Keratinocyte (primary cell): ENCODE results near the gene PARP16. TPM values are rescaled to one million over a fixed set of nuclear protein-coding genes. Genes with fewer than 3 reads are reported as not detected.

Experiments
- DNase-seq: peaks from one replicate; pipeline ENCODE4 v3.0.0-alpha.2; 2011; ENCODE audit warnings: low read depth, missing footprints, low spot score
- FAIRE-seq: peaks from 2 replicates; lab custom pipeline; 2011; peaks lifted over from hg19 to GRCh38; lab: Jason Lieb, UNC
- H2AFZ ChIP-seq: 2 replicates; pipeline ENCODE4 v1.6.0; 2012; ENCODE audit warnings: low read length, control low read depth, inconsistent platforms; ENCODE audit not compliant: control insufficient read depth
- H3K27ac ChIP-seq: 2 replicates; pipeline ENCODE4 v1.5.1; 2011; ENCODE audit warnings: low read length; ENCODE audit not compliant: control insufficient read depth, insufficient read depth
- H3K27me3 ChIP-seq: 3 replicates; pipeline ENCODE4 v1.6.0; 2011; ENCODE audit warnings: low read length; ENCODE audit not compliant: control insufficient read depth, insufficient read depth; ENCODE audit errors: extremely low read depth
- H3K36me3 ChIP-seq, 2 experiments: 2 replicates in 1 of 2; 3 replicates in 1 of 2; pipeline ENCODE4 v1.5.1; 2011; ENCODE audit warnings: low read length in 2 of 2, mild to moderate bottlenecking in 1 of 2; ENCODE audit not compliant: control insufficient read depth in 2 of 2, insufficient read depth in 2 of 2; ENCODE audit errors: extremely low read depth in 1 of 2
- H3K4me1 ChIP-seq: 3 replicates; pipeline ENCODE4 v1.5.1; 2011; ENCODE audit warnings: low read length; ENCODE audit not compliant: control insufficient read depth, insufficient read depth; ENCODE audit errors: extremely low read depth
- H3K4me2 ChIP-seq: 3 replicates; pipeline ENCODE4 v1.6.0; 2011; ENCODE audit warnings: low read depth, low read length; ENCODE audit not compliant: control insufficient read depth, insufficient read depth; ENCODE audit errors: extremely low read depth
- H3K4me3 ChIP-seq, 3 experiments: fragments of 200-600 bp in 1 of 3; sonication (generic) in 1 of 3; 2 replicates in 2 of 3; 3 replicates in 1 of 3; pipeline ENCODE4 v1.5.1; 2011 to 2016; ENCODE audit warnings: low read length in 3 of 3, mild to moderate bottlenecking in 3 of 3, control low read depth in 2 of 3, inconsistent platforms in 1 of 3, low read depth in 1 of 3, mixed read lengths in 1 of 3, mixed run types in 1 of 3, moderate library complexity in 1 of 3; ENCODE audit not compliant: control insufficient read depth in 2 of 3, insufficient read depth in 2 of 3; ENCODE audit errors: extremely low read depth in 1 of 3
- H3K79me2 ChIP-seq: 2 replicates; pipeline ENCODE4 v1.6.0; 2012; ENCODE audit warnings: low read length; ENCODE audit not compliant: control insufficient read depth, insufficient read depth
- H3K9ac ChIP-seq: 3 replicates; pipeline ENCODE4 v1.6.0; 2011; ENCODE audit warnings: low read length; ENCODE audit not compliant: control insufficient read depth, insufficient read depth; ENCODE audit errors: extremely low read depth
- H3K9me1 ChIP-seq: 3 replicates; pipeline ENCODE4 v1.6.0; 2011; ENCODE audit warnings: low read length; ENCODE audit not compliant: control insufficient read depth, insufficient read depth; ENCODE audit errors: extremely low read depth
- H3K9me3 ChIP-seq: 2 replicates; pipeline ENCODE4 v1.5.1; 2012; ENCODE audit warnings: low read depth, low read length; ENCODE audit not compliant: control insufficient read depth
- H4K20me1 ChIP-seq: 3 replicates; pipeline ENCODE4 v1.6.0; 2011; ENCODE audit warnings: low read length; ENCODE audit not compliant: control insufficient read depth, insufficient read depth; ENCODE audit errors: extremely low read depth
- EZH2 ChIP-seq: IDR thresholded peaks from one replicate; pipeline ENCODE4 v1.6.1; 2012; ENCODE audit warnings: inconsistent platforms, mild to moderate bottlenecking, low read length, moderate library complexity
- dilution Hi-C: fragments of 300-500 bp; cut with MboI; formaldehyde crosslinking; loops from one replicate; pipeline ENCODE4 v1.7.0; 2020; ENCODE audit warnings: low sequenced_read_pairs; ENCODE audit not compliant: extremely low pct_ligation_motif_present
- polyA plus RNA-seq, 5 experiments: library from polyadenylated mRNA; depleted of rRNA in 3 of 5; stranded (reverse) in 3 of 5; stranded (forward) in 1 of 5; unstranded in 1 of 5; fragments of >200 nt; gene quantifications; 1 replicate in 1 of 5; 2 replicates in 3 of 5; 3 replicates in 1 of 5; pipeline versions ENCODE4 v1.2.1 to v1.2.3, GENCODE V29; 2011 to 2012; ENCODE audit warnings: missing spikeins in 2 of 5, low read depth in 1 of 5, low replicate concordance in 1 of 5
- TF ChIP-seq, protein P1 (sequence below), 3 experiments: IDR thresholded peaks in 1 of 3; conservative IDR thresholded peaks in 1 of 3; optimal IDR thresholded peaks in 1 of 3; 2 replicates in 2 of 3; 3 replicates in 1 of 3; pipeline versions ENCODE3 to v1.5.1; 2011; ENCODE audit warnings: low read length in 3 of 3, mild to moderate bottlenecking in 3 of 3, moderate library complexity in 2 of 3, control low read depth in 1 of 3, inconsistent platforms in 1 of 3; ENCODE audit not compliant: insufficient read depth in 2 of 3; ENCODE audit errors: extremely low read depth in 1 of 3

Gene PARP16
- polyA plus RNA-seq, 1 donor (not counting 4 experiments of a cell fraction or from before 2014, with no cell fraction given): 2.1 TPM

DNA sequence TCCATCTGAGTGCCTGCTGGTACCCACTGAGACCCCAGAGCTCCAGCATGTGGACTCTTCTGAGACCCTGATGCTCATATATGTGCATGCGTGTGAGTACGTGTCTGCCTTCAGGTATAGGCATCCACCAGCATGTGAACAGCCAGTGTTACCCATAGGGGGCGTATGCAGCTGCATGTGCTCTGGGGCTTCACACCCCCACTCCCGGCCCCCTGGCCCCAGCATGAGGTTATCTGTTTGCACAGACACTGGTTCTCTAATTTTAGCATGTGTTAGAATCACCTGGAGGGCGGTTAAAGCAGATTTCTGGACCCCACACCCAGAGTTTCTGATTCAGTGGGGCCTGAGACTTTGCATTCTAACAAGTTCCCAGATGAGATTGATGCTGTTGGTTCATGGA lies 74.6 kb downstream of the PARP16 start:
- no peak overlapping the region for H3K9ac ChIP-seq
- H4K20me1 ChIP-seq: no peaks in the 10 kb centered on the region
- H3K36me3 ChIP-seq: no peaks in the 10 kb centered on the region
- no peaks in the 10 kb centered on the region for H3K9me3 ChIP-seq
- H3K27me3 ChIP-seq: no peaks in the 10 kb centered on the region
- TF ChIP-seq, protein P1, sequence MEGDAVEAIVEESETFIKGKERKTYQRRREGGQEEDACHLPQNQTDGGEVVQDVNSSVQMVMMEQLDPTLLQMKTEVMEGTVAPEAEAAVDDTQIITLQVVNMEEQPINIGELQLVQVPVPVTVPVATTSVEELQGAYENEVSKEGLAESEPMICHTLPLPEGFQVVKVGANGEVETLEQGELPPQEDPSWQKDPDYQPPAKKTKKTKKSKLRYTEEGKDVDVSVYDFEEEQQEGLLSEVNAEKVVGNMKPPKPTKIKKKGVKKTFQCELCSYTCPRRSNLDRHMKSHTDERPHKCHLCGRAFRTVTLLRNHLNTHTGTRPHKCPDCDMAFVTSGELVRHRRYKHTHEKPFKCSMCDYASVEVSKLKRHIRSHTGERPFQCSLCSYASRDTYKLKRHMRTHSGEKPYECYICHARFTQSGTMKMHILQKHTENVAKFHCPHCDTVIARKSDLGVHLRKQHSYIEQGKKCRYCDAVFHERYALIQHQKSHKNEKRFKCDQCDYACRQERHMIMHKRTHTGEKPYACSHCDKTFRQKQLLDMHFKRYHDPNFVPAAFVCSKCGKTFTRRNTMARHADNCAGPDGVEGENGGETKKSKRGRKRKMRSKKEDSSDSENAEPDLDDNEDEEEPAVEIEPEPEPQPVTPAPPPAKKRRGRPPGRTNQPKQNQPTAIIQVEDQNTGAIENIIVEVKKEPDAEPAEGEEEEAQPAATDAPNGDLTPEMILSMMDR (optimal IDR thresholded peaks at IDR 0.05 in 1 of 3, IDR thresholded peaks at IDR 0.05 in 1 of 3, conservative IDR thresholded peaks at IDR 0.05 in 1 of 3; ENCODE audit: extremely low read depth in 1 of 3, insufficient read depth in 2 of 3, low read length in 3 of 3): peak; percentile 49 to 67 (median 54)
- TF ChIP-seq EZH2: no peak
- dilution Hi-C loops: no loop called here
- no peak overlapping the region for H2AFZ ChIP-seq
- H3K9me1 ChIP-seq: no peaks in the 10 kb centered on the region
- no peaks in the 10 kb centered on the region for H3K79me2 ChIP-seq
- no peak overlapping the region for H3K27ac ChIP-seq
- H3K4me1 ChIP-seq: no peaks in the 10 kb centered on the region
- H3K4me2 ChIP-seq: no peak overlapping the region
- FAIRE-seq: no peak
- no peak overlapping the region for H3K4me3 ChIP-seq
- no peak for DNase-seq

DNA sequence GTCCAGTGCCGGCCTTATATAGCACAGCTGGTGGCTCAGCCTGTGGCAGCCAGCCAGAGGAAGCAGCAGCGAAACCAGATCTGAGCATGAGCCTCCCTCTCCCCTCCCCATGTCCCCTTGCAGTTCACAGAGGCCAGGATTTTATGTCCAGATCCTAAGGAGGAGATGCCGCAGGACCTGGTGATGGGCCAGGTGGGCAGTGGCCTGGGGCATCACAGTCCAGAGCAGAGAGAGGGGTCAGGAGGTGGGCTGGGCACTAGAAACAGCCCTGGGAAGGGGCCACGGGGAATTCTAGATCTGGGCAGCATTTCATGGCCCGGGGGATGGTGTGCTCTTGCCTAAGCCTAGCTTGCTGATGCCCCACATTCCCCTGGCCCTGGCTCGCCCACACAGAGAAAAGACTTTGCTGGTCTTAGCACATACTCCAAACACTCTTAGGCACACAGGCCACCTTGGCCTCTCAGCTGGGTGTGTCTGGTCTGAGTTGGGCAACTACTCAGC lies 75.2 kb downstream of the PARP16 start:
- Histone ChIP-seq H3K4me2 (no peak overlapping the region), H3K4me3 (no peak overlapping the region), H3K9me1 (no peaks in the 10 kb centered on the region), H3K27ac (no peak overlapping the region), H3K4me1 (no peaks in the 10 kb centered on the region), H3K27me3 (no peaks in the 10 kb centered on the region), H3K9ac (no peak overlapping the region), H2AFZ (no peak overlapping the region), H3K79me2 (no peaks in the 10 kb centered on the region), H4K20me1 (no peaks in the 10 kb centered on the region), H3K9me3 (no peaks in the 10 kb centered on the region), H3K36me3 (no peaks in the 10 kb centered on the region)
- DNase-seq (no peak), FAIRE-seq (no peak)
- TF ChIP-seq EZH2: no peak
- TF ChIP-seq, protein P1 (optimal IDR thresholded peaks at IDR 0.05 in 1 of 3, IDR thresholded peaks at IDR 0.05 in 1 of 3, conservative IDR thresholded peaks at IDR 0.05 in 1 of 3; ENCODE audit: extremely low read depth in 1 of 3, insufficient read depth in 2 of 3, low read length in 3 of 3): no peak
- dilution Hi-C loops: no loop called here
